HS-5 (cell line): ENCODE data around the gene DPYSL3.
"Not testable (repeated sequence)": the region's sequence is repeated elsewhere in the genome, so short reads cannot be mapped to it uniquely, and the experiment has no call there.

ENCODE experiments used
- DNase-seq: peaks from one replicate; pipeline ENCODE4 v3.0.0-alpha.2; 2012; ENCODE audit warnings: low read depth

The DPYSL3 gene

DNA sequence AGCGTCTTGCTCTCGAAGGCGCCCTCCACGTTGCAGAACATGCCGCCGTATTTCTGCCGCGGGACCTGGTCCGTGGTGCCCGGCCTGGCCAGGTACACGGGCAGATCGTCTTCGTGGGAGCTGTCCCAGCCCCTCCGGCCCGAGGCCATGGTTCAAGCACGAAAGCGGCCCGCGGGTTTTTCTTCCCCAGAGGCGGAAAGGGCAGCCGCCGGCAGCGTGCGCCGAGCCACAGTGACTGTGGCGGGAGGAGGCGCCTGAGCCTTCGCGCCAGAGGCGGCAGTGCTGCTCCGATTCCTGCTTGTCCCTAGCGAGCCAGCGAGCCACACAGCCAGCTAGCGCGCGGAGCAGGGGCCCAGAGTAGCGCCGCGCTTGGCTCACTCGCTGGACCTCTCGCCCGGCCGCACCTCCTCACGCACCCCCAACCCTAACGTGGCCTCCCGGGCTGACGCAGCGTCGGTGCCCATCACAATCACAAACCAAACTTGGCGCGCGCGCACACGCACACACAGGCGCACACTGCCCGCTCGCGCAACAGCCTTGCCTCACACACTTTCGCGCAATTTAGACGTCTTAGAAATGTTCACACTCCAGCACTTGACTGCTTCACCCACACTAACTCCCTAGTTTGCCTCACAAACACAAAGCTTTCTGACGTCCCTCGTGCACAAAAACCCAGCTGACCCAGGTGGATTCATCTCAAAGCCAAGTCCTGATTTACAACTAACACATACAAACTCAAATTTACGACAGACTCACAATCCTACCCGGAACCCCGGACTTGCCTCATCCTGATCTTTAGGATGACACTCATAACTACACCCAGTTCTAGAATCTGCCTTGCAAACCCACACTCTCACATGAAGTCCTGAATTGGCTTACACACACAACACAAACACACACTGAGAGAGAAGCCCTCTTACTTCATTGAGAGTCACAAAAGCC is at the start of gene DPYSL3:
Gene DPYSL3, minus strand, starts transcription at position 359 of the 942 bp plus-strand sequence. Its CDS starts 210 bp downstream, at position 149.
- peak; percentile 53 for DNase-seq

GRCh38 chr5:147558826-147559225 is 49.0 kb upstream of the DPYSL3 start:
- DNase-seq, result no peak

GRCh38 chr5:147557876-147558745 is 48.2 kb upstream of the DPYSL3 start:
- no peak for DNase-seq

- no peak for DNase-seq
These were observed 45.3 kb upstream of the DPYSL3 start for GRCh38 chr5:147555176-147555575.

DNA sequence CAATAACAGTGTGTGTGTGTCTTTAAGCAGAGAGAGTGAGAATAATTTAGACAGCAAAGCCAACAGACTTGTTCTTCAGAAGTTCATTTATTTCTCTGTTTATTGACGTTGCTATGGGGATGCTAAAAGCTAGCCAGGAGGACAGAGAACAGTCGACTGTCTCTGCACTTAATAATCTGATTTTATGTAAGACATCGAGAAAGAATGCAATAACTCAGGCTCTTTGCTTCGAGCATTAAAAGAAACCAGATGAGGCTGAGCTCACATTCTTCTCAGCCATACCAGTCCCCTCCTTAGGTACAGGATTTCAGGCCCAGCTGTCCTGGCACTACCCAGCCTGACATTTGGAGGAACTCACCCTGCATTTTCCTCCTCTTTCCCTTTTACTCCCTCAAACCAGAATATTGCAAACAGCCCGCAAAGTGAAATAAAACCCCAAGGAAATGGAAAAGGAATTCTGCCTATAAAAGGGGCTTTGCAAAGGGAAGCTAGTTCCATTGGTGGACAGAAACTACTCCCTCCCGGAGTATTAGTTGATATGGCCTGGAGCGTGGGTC is 44.5 kb upstream of the DPYSL3 start:
- no peak for DNase-seq

GRCh38 chr5:147553817-147554216 is 43.9 kb upstream of the DPYSL3 start:
- DNase-seq, result not testable (repeated sequence)

DNA sequence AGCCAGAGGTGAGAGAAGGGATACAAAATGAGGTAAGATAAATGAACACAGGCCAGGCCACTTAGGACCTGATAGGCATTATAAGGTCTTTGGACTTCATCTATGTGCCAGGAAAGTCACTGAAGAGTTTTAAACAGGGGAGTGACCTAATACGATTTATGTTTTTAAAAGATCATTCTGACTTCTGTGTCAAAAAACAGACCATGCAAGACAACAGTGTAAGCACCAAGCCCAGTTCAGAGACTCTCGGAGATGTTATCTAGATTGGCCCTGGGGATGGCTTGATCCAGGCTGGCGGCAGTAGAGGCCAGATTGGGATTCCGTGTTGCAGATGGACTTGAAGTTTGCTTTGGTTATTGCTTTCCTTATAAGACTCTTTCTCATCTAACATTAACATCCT is 43.0 kb upstream of the DPYSL3 start:
- no peak for DNase-seq

GRCh38 chr5:147551677-147552076 is 41.8 kb upstream of the DPYSL3 start:
- no peak for DNase-seq

DNA sequence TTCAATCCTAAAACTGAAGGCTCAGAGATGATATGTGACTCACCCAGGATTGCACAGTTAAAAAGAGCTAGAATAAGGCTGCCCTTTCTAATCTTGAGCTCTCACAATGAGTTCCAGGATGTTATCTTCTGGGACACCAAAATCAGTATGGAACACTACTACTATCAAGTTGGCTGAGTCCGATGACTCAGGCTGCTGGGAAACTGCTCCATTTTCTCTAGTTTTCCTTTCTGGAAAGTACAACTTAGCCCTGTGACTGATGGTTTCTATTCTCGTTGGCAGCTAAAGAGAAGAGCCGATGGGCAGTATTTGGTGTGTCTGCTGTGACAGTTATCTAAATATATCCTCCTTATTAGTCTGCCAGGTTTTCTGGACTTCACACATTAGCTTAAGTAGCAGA is 37.9 kb upstream of the DPYSL3 start:
- DNase-seq, result no peak

DNA sequence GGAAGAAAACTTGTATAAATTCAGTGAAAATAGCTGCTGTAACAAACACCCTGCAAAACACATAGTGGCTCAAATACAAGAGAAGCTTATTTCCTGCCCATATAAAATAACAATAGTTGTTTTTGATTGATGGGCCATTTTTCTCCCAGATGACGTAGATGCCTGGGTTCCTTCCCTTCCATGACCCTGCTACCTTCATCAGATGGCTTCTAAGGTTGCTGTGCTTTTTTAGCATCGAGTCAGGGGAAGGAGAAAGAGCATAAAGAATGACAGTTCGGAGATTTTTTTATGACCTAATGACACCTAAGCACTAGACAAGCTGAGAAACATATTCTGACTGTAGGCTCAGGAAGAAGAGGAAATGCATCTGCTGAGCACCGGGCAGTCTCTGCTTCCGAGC is 34.7 kb upstream of the DPYSL3 start:
- DNase-seq, result no peak

- no peak for DNase-seq
These were observed 29.2 kb upstream of the DPYSL3 start for GRCh38 chr5:147539053-147539452.

GRCh38 chr5:147538236-147538635 is 28.4 kb upstream of the DPYSL3 start:
- DNase-seq, result no peak

DNA sequence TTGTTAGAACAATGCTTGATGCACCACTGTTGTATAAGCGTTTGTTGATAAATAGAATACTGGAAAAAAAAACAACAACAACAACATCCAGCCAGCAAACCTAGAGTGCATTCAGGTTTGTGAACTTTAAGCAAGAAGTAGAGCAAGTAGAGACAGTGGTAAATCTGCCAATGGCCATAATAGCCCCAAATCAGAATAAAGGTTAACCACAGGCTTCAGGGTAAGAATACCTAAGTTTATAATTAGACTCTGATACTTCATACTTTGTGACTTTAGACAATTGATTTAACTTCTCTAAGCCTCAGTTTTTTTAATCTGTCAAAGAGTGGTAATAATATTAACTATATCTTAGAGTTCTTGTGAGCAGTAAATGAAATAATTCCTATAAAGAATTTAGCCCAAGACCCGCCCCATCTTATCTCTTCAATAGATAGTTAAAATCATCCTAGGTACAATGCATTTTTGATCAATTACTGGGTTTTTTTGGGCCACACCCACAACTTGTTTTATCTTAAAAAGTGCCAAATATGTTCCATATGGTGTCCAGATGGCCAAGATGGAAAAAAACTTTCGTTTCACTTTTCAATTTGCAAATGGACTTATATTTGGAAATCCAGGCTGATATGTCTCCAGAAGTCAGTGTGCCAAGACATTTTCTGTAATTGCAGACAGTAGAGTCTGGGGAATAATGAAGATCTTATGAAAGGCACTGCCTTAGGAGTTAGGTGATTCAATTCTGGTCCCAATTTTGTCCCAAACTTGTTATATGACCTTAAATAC is 24.5 kb upstream of the DPYSL3 start:
- peak; percentile 79 for DNase-seq

DNA sequence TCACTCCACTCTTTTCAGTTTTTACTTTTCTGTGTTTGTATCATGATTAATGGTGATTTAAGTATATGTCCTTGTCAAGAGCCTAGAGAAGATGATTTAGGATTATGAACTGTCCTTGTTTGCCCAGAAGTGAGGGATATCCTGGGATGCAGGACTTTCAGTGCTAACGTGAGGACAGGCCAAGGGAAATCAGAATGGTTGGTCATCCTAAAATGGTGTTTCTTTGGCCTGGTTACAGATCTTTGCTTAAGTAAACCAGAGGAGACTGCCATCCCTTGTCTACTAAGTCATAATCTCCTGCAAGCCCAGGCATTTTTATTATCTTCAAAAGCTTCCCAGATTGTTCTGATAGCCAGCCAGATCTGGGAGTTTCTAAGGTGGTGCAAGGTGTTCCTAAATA is 22.3 kb upstream of the DPYSL3 start:
- DNase-seq, result no peak

- peak; percentile 83 for DNase-seq
These were observed 20.9 kb upstream of the DPYSL3 start for GRCh38 chr5:147530530-147531389.

GRCh38 chr5:147523069-147523468 is 13.2 kb upstream of the DPYSL3 start:
- no peak for DNase-seq

DNA sequence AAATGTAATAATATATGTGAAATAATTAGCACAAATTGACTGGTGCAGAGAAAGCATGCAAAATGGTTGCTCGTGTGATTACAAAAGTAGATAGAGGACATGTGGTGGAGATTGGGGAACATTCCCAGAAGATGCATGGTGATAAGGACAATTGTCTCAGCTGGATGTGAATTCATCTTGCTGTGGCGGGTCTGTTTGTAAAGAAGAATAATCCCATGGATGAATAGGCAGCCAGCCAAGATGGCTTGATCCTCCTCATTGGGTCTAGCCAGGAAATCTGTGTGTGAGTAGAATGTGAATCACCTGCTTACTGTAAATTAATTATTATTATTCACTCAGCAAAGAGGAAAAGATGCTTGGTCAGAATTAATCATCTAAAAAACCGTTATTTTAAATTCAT is 12.6 kb upstream of the DPYSL3 start:
- DNase-seq, result peak; percentile 64

DNA sequence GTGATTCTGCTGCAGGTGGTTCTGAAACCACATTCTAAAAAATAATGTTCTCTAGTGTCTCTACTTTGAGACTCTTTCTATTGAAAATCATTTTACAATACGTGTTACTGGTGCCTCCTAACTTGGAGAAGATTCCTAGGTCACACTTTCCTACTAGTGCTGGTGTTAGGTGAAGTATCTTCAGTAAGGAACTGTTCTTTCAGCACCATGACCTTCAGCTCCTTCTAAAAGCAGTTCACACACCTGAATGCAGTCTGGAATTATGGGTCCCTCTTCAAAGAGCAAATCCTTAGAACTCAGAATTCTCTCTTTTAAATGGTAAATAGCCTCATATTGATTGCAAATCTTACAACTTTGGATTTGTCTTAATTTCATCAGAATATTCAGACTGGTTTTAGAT is 10.6 kb upstream of the DPYSL3 start:
- no peak for DNase-seq

DNA sequence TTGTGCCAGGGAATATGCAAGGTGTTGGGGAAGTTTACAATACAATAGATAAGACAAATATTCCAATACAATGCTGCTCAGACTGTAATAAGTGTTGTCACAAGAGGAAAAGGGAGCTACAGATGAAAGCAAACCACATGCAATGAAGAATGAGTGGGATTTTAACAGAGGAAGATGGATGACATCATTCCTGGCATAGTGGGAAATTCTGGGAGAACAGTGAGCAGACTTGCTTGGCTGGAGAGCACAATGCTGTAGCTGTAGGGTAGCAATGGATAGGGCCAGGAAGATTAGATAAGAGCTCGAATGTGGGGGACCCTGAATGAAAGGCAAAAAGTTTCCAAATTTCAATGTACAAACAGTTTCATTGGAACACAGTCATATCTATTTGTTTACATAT is 9.5 kb upstream of the DPYSL3 start:
- DNase-seq, result no peak

DNA sequence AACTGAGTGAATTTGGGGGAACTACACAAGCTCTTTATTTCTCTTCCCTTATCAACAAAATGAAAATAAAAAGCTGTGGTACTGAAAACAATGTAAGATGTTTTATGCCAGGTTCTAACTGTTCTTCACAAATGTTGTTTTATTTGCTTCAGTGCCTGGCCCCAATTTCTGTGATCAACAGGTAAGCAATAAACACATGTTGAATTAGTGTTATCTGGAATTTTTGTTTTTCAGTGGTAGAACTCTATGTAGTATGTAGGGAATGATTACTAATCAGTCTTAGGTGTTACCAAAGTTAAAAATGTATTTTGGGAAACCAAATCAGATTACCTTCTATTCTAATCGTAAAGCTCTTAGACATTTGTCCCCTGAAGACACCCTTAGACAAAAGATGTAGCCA is 7.5 kb upstream of the DPYSL3 start:
- DNase-seq, result no peak

- DNase-seq, result no peak
These were observed 5.4 kb upstream of the DPYSL3 start for GRCh38 chr5:147515269-147515668.
